ENCODE data around the gene ODAPH. TPM values are rescaled to one million over a fixed set of nuclear protein-coding genes. Genes with fewer than 3 reads are reported as not detected.
"Not testable (repeated sequence)": the region's sequence is repeated elsewhere in the genome, so short reads cannot be mapped to it uniquely, and the experiment has no call there.

Gene ODAPH
- total RNA-seq, 1 donor from 2014 or later, result not detected

DNA sequence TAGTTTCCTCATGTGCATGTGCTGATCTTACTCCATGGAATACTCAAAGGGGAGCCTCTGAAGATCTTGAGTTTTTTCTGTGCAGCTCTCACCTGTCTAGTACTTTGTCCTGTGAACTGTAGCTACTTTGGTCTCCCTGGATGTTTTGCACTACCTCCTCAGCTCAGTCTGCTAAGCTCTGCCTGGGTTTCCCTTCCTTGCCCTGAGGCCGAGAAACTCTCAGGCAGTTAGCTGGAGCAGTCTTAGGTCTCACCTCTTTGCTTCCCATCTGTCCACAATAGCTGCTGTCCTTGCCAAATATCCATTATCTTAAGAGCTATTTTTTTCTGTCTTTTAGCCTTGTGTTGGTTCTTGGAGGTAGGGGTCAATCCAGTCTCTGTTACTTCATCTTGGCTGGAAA is 30.0 kb upstream of the ODAPH start:
- Mint-ChIP-seq H3K36me3 (ENCODE audit: low read depth) (peaks cover 23% of the 10 kb centered on the region), H3K4me1 (peaks cover under 1% of the 10 kb centered on the region), H3K4me3 (no peak overlapping the region), H3K27me3 (ENCODE audit: low read depth) (no peaks in the 10 kb centered on the region), H3K27ac (ENCODE audit: unreplicated experiment) (no peak overlapping the region), H3K9me3 (peaks cover 4% of the 10 kb centered on the region)
- DNase-seq (ENCODE audit: low read depth, low spot score), result no peak
- TF ChIP-seq CTCF (conservative IDR thresholded peaks at IDR 0.05), result no peak

DNA sequence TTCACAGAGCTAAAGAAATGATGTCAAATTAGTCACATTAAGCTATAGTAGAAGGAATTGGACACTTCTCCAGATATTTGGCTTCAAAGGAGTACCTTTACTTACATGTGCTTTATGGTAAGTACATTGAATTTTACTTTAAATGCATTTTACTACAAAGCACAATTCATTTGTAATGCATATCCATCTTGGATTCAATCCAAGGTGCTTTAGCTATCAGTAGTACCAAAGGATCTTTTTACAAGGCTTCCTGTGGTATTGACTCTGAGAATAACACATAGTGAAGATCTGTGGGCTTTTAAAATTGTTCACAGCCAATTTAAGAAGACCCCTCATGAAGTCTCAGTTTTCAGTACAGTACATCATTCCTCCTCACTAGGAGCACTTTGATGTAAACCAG is 28.4 kb upstream of the ODAPH start:
- Mint-ChIP-seq H3K9me3 (peaks cover 12% of the 10 kb centered on the region), H3K36me3 (ENCODE audit: low read depth) (peaks cover 35% of the 10 kb centered on the region), H3K27me3 (ENCODE audit: low read depth) (no peaks in the 10 kb centered on the region), H3K4me3 (no peak overlapping the region), H3K27ac (ENCODE audit: unreplicated experiment) (no peak overlapping the region), H3K4me1 (no peaks in the 10 kb centered on the region)
- no peak for TF ChIP-seq CTCF (conservative IDR thresholded peaks at IDR 0.05)
- DNase-seq (ENCODE audit: low read depth, low spot score), result no peak

DNA sequence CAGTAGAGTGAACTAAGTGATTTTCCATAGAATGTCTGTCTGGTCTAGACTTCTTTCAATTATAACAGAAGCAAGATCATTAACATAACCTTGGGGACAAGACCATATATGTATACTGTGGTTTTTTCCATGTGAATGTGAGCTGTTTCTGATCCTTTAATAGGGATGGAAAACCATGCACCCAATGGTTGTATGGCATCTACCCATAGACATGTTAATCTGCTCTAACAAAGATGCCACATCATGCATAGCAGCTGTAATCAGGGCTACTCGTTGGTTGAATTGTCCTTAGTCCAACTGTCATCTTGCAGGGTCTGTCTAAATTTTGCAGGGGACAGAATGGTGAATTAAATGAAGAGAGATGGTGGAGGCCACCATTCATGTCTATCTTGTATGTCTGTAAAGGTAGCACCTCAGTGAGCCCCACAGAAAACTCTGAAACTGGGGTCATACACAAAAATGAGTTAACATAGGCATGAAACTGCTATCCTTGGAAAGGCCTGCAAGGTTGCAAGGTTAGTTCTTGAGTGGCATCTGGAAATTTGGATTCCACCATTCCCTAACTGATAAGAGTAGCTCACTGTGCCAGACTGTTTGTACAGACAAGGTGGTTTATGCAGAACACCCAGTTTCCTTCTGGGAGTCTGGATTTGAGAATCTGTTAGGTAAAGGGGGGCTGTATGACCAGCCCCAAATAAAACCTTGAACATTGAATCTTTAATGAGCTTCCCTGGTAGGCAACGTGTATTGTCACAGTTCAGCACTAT is 25.1 kb upstream of the ODAPH start:
- no peak for TF ChIP-seq CTCF (conservative IDR thresholded peaks at IDR 0.05)
- Mint-ChIP-seq H3K27ac (ENCODE audit: unreplicated experiment) (no peak overlapping the region), H3K27me3 (ENCODE audit: low read depth) (no peaks in the 10 kb centered on the region), H3K9me3 (peaks cover 18% of the 10 kb centered on the region), H3K4me3 (no peak overlapping the region), H3K4me1 (no peaks in the 10 kb centered on the region), H3K36me3 (ENCODE audit: low read depth) (peaks cover 62% of the 10 kb centered on the region)
- DNase-seq (ENCODE audit: low read depth, low spot score), result no peak

- H3K27me3 Mint-ChIP-seq (ENCODE audit: low read depth); H3K4me1 Mint-ChIP-seq: not testable (repeated sequence)
- peaks cover 64% of the 10 kb centered on the region for H3K36me3 Mint-ChIP-seq (ENCODE audit: low read depth)
Observed at GRCh38 chr4:75531536-75532143, 24.2 kb upstream of the ODAPH start.

DNA sequence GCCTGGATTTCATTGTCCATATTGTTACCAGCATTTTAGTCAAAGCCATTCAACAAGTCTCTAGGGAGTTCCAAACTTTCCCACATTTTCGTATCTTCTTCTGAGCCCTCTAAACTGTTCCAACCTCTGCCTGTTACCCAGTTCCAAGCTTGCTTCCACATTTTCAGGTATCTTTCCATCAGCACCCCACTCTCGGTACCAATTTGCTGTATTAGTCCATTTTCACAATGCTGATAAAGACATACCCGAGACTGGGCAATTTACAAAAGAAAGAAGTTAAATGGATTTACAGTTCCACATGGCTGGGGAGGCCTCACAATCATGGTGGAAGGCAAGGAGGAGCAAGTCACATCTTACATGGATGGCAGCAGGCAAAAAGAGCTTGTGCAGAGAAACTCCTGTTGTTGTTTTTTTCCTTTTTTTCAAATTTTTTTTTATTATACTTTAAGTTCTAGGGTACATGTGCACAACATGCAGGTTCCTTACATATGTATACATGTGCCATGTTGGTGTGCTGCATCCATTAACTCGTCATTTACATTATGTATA is 22.5 kb upstream of the ODAPH start:
- not testable (repeated sequence) for H3K4me1 Mint-ChIP-seq; DNase-seq (ENCODE audit: low read depth, low spot score); H3K27ac Mint-ChIP-seq (ENCODE audit: unreplicated experiment); H3K27me3 Mint-ChIP-seq (ENCODE audit: low read depth); H3K4me3 Mint-ChIP-seq
- peaks cover 69% of the 10 kb centered on the region for H3K36me3 Mint-ChIP-seq (ENCODE audit: low read depth)
- peaks cover 18% of the 10 kb centered on the region for H3K9me3 Mint-ChIP-seq

More at GRCh38 chr4:75531536-75532143, 24.2 kb upstream of the ODAPH start:
- not testable (repeated sequence) for H3K4me3 Mint-ChIP-seq; H3K27ac Mint-ChIP-seq (ENCODE audit: unreplicated experiment); DNase-seq (ENCODE audit: low read depth, low spot score)
- peaks cover 18% of the 10 kb centered on the region for H3K9me3 Mint-ChIP-seq

- not testable (repeated sequence) for H3K4me3 Mint-ChIP-seq; H3K4me1 Mint-ChIP-seq; H3K27me3 Mint-ChIP-seq (ENCODE audit: low read depth); H3K27ac Mint-ChIP-seq (ENCODE audit: unreplicated experiment); DNase-seq (ENCODE audit: low read depth, low spot score)
- H3K9me3 Mint-ChIP-seq, result peaks cover 18% of the 10 kb centered on the region
- peaks cover 74% of the 10 kb centered on the region for H3K36me3 Mint-ChIP-seq (ENCODE audit: low read depth)
Observed at GRCh38 chr4:75533926-75534325, 21.9 kb upstream of the ODAPH start.

DNA sequence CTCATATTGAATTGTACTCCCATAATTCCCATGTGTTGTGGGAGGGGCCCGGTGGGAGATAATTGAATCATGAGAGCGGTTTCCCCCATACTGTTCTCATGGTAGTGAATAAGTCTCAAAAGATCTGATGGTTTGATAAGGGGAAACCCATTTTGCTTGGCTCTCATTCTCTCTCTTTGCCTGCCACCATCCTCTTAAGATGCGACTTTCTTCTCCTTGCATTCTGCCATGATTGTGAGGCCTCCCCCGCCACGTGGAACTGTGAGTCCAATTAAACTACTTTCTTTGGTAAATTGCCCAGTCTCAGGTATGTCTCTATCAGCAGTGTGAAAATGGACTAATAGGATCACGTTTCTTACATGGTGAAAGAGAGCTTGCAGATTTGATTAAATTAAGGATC is 18.6 kb upstream of the ODAPH start:
- peaks cover 62% of the 10 kb centered on the region for H3K36me3 Mint-ChIP-seq (ENCODE audit: low read depth)

More for the DNA sequence above, 18.6 kb upstream of the ODAPH start:
- H3K9me3 Mint-ChIP-seq; H3K4me1 Mint-ChIP-seq; H3K4me3 Mint-ChIP-seq; DNase-seq (ENCODE audit: low read depth, low spot score); H3K27ac Mint-ChIP-seq (ENCODE audit: unreplicated experiment); H3K27me3 Mint-ChIP-seq (ENCODE audit: low read depth): not testable (repeated sequence)
